Esophagus muscularis mucosa (tissue), 4 donors: ENCODE results near the gene SSMEM1. TPM values are rescaled to one million over a fixed set of nuclear protein-coding genes. Genes with fewer than 3 reads are reported as not detected.

Experiments
- DNase-seq: peaks from one replicate; pipeline ENCODE4 v3.0.0-alpha.2; 2017; ENCODE audit errors: extremely low spot score
- H3K27ac ChIP-seq, 4 donors: fragments of 200-600 bp; sonication (generic); replicated peaks in 1 of 4; 1 replicate in 3 of 4; 2 replicates in 1 of 4; pipeline ENCODE4 v1.5.1; 2016 to 2019; ENCODE audit warnings: mild to moderate bottlenecking in 1 of 4
- H3K27me3 ChIP-seq, 4 donors: fragments of 200-600 bp; sonication (generic); one replicate each; pipeline versions ENCODE4 v1.5.1 to v1.6.0; 2016 to 2019
- H3K36me3 ChIP-seq, 4 donors: fragments of 200-600 bp; sonication (generic); one replicate each; pipeline ENCODE4 v1.5.1; 2016 to 2019
- H3K4me1 ChIP-seq, 4 donors: fragments of 200-600 bp; sonication (generic); one replicate each; pipeline ENCODE4 v1.5.1; 2016 to 2019
- H3K4me3 ChIP-seq, 4 donors: fragments of 200-600 bp; sonication (generic); 1 replicate in 2 of 4; 2 replicates in 2 of 4; pipeline ENCODE4 v1.5.1; 2016 to 2019; ENCODE audit warnings: mild to moderate bottlenecking in 4 of 4, moderate library complexity in 1 of 4
- H3K9me3 ChIP-seq, 4 donors: fragments of 200-600 bp; sonication (generic); 1 replicate in 3 of 4; 2 replicates in 1 of 4; pipeline ENCODE4 v1.5.1; 2016 to 2019
- CTCF ChIP-seq, 3 experiments: fragments of 200-600 bp in 2 of 3; fragments of 450-650 bp in 1 of 3; sonication (generic) in 2 of 3; IDR thresholded peaks; one replicate each; pipeline ENCODE4 v1.5.1; 2017 to 2019; ENCODE audit warnings: antibody characterized with exemption in 3 of 3, mild to moderate bottlenecking in 2 of 3, moderate library complexity in 1 of 3
- EP300 ChIP-seq: sonication (generic); formaldehyde crosslinking; IDR thresholded peaks from one replicate; pipeline ENCODE4 v1.6.1; 2017; ENCODE audit warnings: antibody characterized with exemption
- POLR2A ChIP-seq: fragments of 450-650 bp; IDR thresholded peaks from one replicate; pipeline ENCODE4 v1.6.1; 2017; ENCODE audit warnings: antibody characterized with exemption, moderate library complexity, mild to moderate bottlenecking, low read depth
- POLR2AphosphoS5 ChIP-seq, 2 donors: sonication (generic); formaldehyde crosslinking; IDR thresholded peaks; one replicate each; pipeline ENCODE4 v1.6.1; 2017; ENCODE audit warnings: antibody characterized with exemption in 2 of 2
- WGBS: methylation state at CpG from one replicate; pipeline ENCODE4 v1.1.5; 2018; 5-methylcytosine and 5-hydroxymethylcytosine counted together
- intact Hi-C: fragments of 100-400 bp; cut with DNase I; formaldehyde crosslinking; loops from one replicate; pipeline ENCODE4 v1.15.1; 2023
- total RNA-seq, 4 donors: library from RNA; depleted of rRNA; stranded (reverse); fragments of >200 nt; gene quantifications; one replicate each; pipeline versions ENCODE4 v1.1.0 to v1.2.1, GENCODE V29; 2016

SSMEM1 gene
- total RNA-seq, 4 donors from 2014 or later, result not detected

GRCh38 chr7:130254555-130254954, 46.9 kb downstream of the SSMEM1 start:
- DNase-seq, result no peak
- TF ChIP-seq POLR2AphosphoS5 (IDR thresholded peaks at IDR 0.05) (no peak), CTCF (IDR thresholded peaks at IDR 0.05) (no peak), POLR2A (no peak), EP300 (no peak)
- no peaks in the 10 kb centered on the region for H3K4me1 ChIP-seq
- H3K36me3 ChIP-seq, result no peaks in the 10 kb centered on the region
- WGBS, result 75% methylated on average over 4 of the region's 6 CpGs
- peaks cover 0 to 15% (median 8%) of the 10 kb centered on the region in 4 donors for H3K9me3 ChIP-seq
- no peak overlapping the region for H3K4me3 ChIP-seq
- intact Hi-C loops, result no loop called here
- no peaks in the 10 kb centered on the region for H3K27me3 ChIP-seq
- H3K27ac ChIP-seq, result no peak overlapping the region

GRCh38 chr7:130256704-130257103, 49.0 kb downstream of the SSMEM1 start:
- intact Hi-C loops, result no loop called here
- Histone ChIP-seq H3K27me3 (no peaks in the 10 kb centered on the region), H3K4me1 (no peaks in the 10 kb centered on the region), H3K4me3 (no peak overlapping the region), H3K9me3 (peaks cover 0 to 19% (median 9%) of the 10 kb centered on the region in 4 donors), H3K27ac (no peak overlapping the region), H3K36me3 (no peaks in the 10 kb centered on the region)
- no peak for DNase-seq
- no peak for TF ChIP-seq CTCF (IDR thresholded peaks at IDR 0.05)
- TF ChIP-seq POLR2AphosphoS5 (IDR thresholded peaks at IDR 0.05), result no peak
- TF ChIP-seq POLR2A, result no peak
- WGBS, result 89% methylated on average over 2 of the region's 2 CpGs

- no peak for DNase-seq
- WGBS, result 67% methylated on average over 1 of the region's 1 CpG
- Histone ChIP-seq H3K27ac (no peak overlapping the region), H3K4me1 (no peaks in the 10 kb centered on the region), H3K36me3 (no peaks in the 10 kb centered on the region), H3K27me3 (no peaks in the 10 kb centered on the region), H3K4me3 (no peak overlapping the region), H3K9me3 (peaks cover 0 to 19% (median 9%) of the 10 kb centered on the region in 4 donors)
- intact Hi-C loops, result no loop called here
- no peak for TF ChIP-seq POLR2A
Observed at GRCh38 chr7:130258494-130259078, 50.9 kb downstream of the SSMEM1 start.

GRCh38 chr7:130262448-130262847, 54.8 kb downstream of the SSMEM1 start:
- no peak for TF ChIP-seq EP300
- no peak for TF ChIP-seq POLR2A
- TF ChIP-seq POLR2AphosphoS5 (IDR thresholded peaks at IDR 0.05), result no peak
- TF ChIP-seq CTCF (IDR thresholded peaks at IDR 0.05), result no peak
- Histone ChIP-seq H3K27me3 (no peaks in the 10 kb centered on the region), H3K9me3 (peaks cover 0 to 19% (median 9%) of the 10 kb centered on the region in 4 donors), H3K4me1 (no peaks in the 10 kb centered on the region), H3K36me3 (no peaks in the 10 kb centered on the region), H3K27ac (no peak overlapping the region), H3K4me3 (no peak overlapping the region)
- intact Hi-C loops, result no loop called here
- no peak for DNase-seq
- WGBS, result 63% methylated on average over 2 of the region's 2 CpGs

GRCh38 chr7:130263130-130263529, 55.5 kb downstream of the SSMEM1 start:
- no peak for DNase-seq
- Histone ChIP-seq H3K9me3 (peaks cover 0 to 15% (median 4%) of the 10 kb centered on the region in 4 donors), H3K4me1 (no peaks in the 10 kb centered on the region), H3K4me3 (no peak overlapping the region), H3K27me3 (no peaks in the 10 kb centered on the region), H3K36me3 (no peaks in the 10 kb centered on the region), H3K27ac (no peak overlapping the region)
- intact Hi-C loops, result no loop called here
- no peak for TF ChIP-seq POLR2A
- no peak for TF ChIP-seq POLR2AphosphoS5 (IDR thresholded peaks at IDR 0.05)
- TF ChIP-seq CTCF (IDR thresholded peaks at IDR 0.05), result no peak
- no peak for TF ChIP-seq EP300
- WGBS, result 91% methylated on average over 2 of the region's 2 CpGs

Other genes starting within 250 kb of the SSMEM1 start
- gene ZC3HC1, start 156.5 kb upstream of the SSMEM1 start, total RNA-seq, result 10 to 100 TPM in 2 of 4 donors, 1 to 10 TPM in 2; 9.1 to 17.9 (median 10.5) TPM
- gene KLHDC10, start 137.3 kb upstream of the SSMEM1 start, total RNA-seq, result 10 to 100 TPM; 19.1 to 23.6 (median 19.9) TPM
- 1 to 10 TPM; 6.8 to 8.7 (median 8.0) TPM for gene TMEM209, start 2.5 kb upstream of the SSMEM1 start, total RNA-seq
- gene CPA2, start 59.0 kb downstream of the SSMEM1 start, total RNA-seq, result not detected
- gene CPA4, start 85.3 kb downstream of the SSMEM1 start, total RNA-seq, result not detected
- not detected for gene CPA5, start 137.0 kb downstream of the SSMEM1 start, total RNA-seq
- gene CPA1, start 172.6 kb downstream of the SSMEM1 start, total RNA-seq, result not detected
- gene CEP41, start 233.2 kb downstream of the SSMEM1 start, total RNA-seq, result 1 to 10 TPM in 3 of 4 donors, under 1 TPM in 1; 0.83 to 5.9 (median 2.8) TPM